ENCODE data around the gene ZFP82.

DNA sequence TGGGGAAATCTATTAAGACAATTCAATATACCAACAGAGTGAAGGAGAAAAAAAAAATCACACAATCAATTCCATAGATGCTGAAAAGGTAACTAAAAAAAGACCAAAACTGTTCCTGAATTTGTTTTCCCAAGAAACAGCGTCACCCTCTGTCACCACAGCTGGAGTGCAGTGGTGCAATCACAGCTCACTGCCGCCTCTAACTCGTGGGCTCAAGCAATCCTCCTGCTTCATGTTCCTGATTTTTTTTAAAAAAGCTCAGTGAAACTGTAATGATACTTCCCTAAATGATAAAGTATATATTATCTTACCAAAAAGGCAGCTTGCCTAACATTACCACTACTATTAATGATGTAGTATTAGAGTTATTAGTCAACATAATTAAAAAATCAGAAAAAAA is 19.9 kb downstream of the ZFP82 start:
- no peak for TF ChIP-seq RCOR1 (IDR thresholded peaks at IDR 0.05; ENCODE audit: low read length)
- no peak for TF ChIP-seq USF1 (IDR thresholded peaks at IDR 0.05; ENCODE audit: borderline replicate concordance, low read depth)
- no peak for TF ChIP-seq CTCF (IDR thresholded peaks at IDR 0.05)
- no peak for TF ChIP-seq ELF1 (IDR thresholded peaks at IDR 0.05)
- TF ChIP-seq RFX5 (IDR thresholded peaks at IDR 0.05; ENCODE audit: low read length), result no peak
- no peak for TF ChIP-seq TEAD4 (IDR thresholded peaks at IDR 0.05; ENCODE audit: borderline replicate concordance, insufficient read depth)
- TF ChIP-seq TCF12 (IDR thresholded peaks at IDR 0.05), result no peak
- TF ChIP-seq POLR2AphosphoS5 (IDR thresholded peaks at IDR 0.05; ENCODE audit: low read depth, low read length), result no peak
- no peak for TF ChIP-seq JUND (IDR thresholded peaks at IDR 0.05)
- no peak for TF ChIP-seq USF2 (IDR thresholded peaks at IDR 0.05; ENCODE audit: borderline replicate concordance, low read depth, low read length)
- no peak for TF ChIP-seq EP300 (IDR thresholded peaks at IDR 0.05; ENCODE audit: borderline replicate concordance in 1 of 2, low read depth in 1 of 2, low read length in 1 of 2)
- no peak for TF ChIP-seq NRF1 (IDR thresholded peaks at IDR 0.05; ENCODE audit: low read depth, low read length)
- no peak for TF ChIP-seq NFIC (IDR thresholded peaks at IDR 0.05; ENCODE audit: borderline replicate concordance)
